Hematopoietic multipotent progenitor cell (in vitro differentiated cells): Measurements from ENCODE around the gene SERPINA9. TPM values are rescaled to one million over a fixed set of nuclear protein-coding genes. Genes with fewer than 3 reads are reported as not detected.
A peak's percentile ranks its signal among the peaks of the same experiment; 100 is the strongest.
"Not testable (repeated sequence)": the region's sequence is repeated elsewhere in the genome, so short reads cannot be mapped to it uniquely, and the experiment has no call there.

Experiments
- DNase-seq, 3 donors: peaks; one replicate each; pipeline ENCODE4 v3.0.0-alpha.2; 2011 to 2015; ENCODE audit warnings: low read depth in 2 of 3, low spot score in 2 of 3
- total RNA-seq: library from RNA; depleted of rRNA; stranded (reverse); fragments of >200 nt; gene quantifications from one replicate; pipeline ENCODE4 v1.2.3, GENCODE V29; 2012

Gene SERPINA9
- total RNA-seq, 1 donor: not detected

GRCh38 chr14:94428610-94429009, 47.4 kb downstream of the SERPINA9 start:
- DNase-seq: no peak

GRCh38 chr14:94427016-94427613, 48.9 kb downstream of the SERPINA9 start:
- DNase-seq: no peak

GRCh38 chr14:94426526-94426925, 49.5 kb downstream of the SERPINA9 start:
- DNase-seq: no peak

GRCh38 chr14:94424371-94424770, 51.6 kb downstream of the SERPINA9 start:
- DNase-seq: no peak

GRCh38 chr14:94423453-94424056, 52.4 kb downstream of the SERPINA9 start:
- DNase-seq: peak in 2 of 3 donors; percentile 42 to 53

- no peak for DNase-seq
Observed at GRCh38 chr14:94421316-94421715, 54.7 kb downstream of the SERPINA9 start.

- DNase-seq: not testable (repeated sequence)
Observed at GRCh38 chr14:94417497-94418205, 58.3 kb downstream of the SERPINA9 start.

Other genes with a start within 250 kb of the SERPINA9 start
- not detected for gene SERPINA10, start 182.9 kb downstream of the SERPINA9 start, total RNA-seq
- under 0.01 TPM for gene SERPINA6, start 152.9 kb downstream of the SERPINA9 start, total RNA-seq
- not detected for gene SERPINA2, start 109.5 kb downstream of the SERPINA9 start, total RNA-seq
- gene SERPINA1, start 87.6 kb downstream of the SERPINA9 start, total RNA-seq: 3.8 TPM
- gene SERPINA11, start 23.4 kb downstream of the SERPINA9 start, total RNA-seq: not detected
- gene SERPINA12, start 33.3 kb upstream of the SERPINA9 start, total RNA-seq: not detected
- gene SERPINA4, start 85.2 kb upstream of the SERPINA9 start, total RNA-seq: not detected
- not detected for gene SERPINA5, start 105.2 kb upstream of the SERPINA9 start, total RNA-seq
- not detected for gene SERPINA3, start 136.2 kb upstream of the SERPINA9 start, total RNA-seq